ENCODE data around the gene ITGA5.

Gene ITGA5

GRCh38 chr12:54419088-54419887 is at the start of gene ITGA5:
Gene ITGA5, minus strand, starts transcription at chr12:54419266. Its CDS starts 68 bp downstream, at chr12:54419198.
- peak; percentile 67 to 79 for DNase-seq (ENCODE audit: low read depth in 2 of 2)
- TF ChIP-seq, protein P1, sequence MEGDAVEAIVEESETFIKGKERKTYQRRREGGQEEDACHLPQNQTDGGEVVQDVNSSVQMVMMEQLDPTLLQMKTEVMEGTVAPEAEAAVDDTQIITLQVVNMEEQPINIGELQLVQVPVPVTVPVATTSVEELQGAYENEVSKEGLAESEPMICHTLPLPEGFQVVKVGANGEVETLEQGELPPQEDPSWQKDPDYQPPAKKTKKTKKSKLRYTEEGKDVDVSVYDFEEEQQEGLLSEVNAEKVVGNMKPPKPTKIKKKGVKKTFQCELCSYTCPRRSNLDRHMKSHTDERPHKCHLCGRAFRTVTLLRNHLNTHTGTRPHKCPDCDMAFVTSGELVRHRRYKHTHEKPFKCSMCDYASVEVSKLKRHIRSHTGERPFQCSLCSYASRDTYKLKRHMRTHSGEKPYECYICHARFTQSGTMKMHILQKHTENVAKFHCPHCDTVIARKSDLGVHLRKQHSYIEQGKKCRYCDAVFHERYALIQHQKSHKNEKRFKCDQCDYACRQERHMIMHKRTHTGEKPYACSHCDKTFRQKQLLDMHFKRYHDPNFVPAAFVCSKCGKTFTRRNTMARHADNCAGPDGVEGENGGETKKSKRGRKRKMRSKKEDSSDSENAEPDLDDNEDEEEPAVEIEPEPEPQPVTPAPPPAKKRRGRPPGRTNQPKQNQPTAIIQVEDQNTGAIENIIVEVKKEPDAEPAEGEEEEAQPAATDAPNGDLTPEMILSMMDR (IDR thresholded peaks at IDR 0.05; ENCODE audit: low read depth, low read length): no peak
- peak within 1 kb of the TSS; percentile 91 to 94 for H3K4me3 ChIP-seq (replicated peaks in 1 of 2; ENCODE audit: low read depth in 2 of 2, low read length in 2 of 2)

DNA sequence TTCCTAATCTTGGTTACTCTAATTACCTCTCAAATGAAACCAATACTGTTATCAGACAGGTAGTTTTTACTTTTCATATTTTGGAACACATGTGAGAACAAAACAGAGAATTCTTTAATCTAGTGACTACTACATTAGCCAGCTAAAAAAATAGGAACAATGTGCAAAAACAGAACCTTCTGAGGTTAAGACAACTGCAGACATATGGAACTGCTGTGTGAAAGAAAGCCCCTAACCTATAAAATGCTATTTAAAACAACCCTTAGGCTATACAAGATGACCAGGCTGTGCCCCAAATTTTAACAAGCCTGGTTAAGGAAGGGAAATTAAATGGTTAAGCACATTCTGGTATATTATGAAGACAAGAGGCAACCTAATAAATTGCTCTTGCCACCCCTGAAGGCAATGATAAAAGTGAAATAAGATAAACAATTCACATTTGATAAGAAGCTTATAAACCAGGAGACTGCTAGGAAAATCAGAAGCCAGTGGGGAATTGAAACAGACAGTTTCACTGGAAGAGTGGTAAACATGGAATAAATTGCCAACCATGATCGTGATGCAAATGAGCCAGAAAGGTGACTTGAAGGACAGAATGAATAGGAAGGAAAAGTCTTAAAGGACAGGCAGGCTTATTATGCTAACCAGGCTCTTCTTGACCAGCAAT is 46.9 kb upstream of the ITGA5 start:
- DNase-seq (ENCODE audit: low read depth in 2 of 2): no peak
- H3K4me3 ChIP-seq (replicated peaks in 1 of 2; ENCODE audit: low read depth in 2 of 2, low read length in 2 of 2): no peak overlapping the region
- TF ChIP-seq, protein P1 (IDR thresholded peaks at IDR 0.05; ENCODE audit: low read depth, low read length): no peak

DNA sequence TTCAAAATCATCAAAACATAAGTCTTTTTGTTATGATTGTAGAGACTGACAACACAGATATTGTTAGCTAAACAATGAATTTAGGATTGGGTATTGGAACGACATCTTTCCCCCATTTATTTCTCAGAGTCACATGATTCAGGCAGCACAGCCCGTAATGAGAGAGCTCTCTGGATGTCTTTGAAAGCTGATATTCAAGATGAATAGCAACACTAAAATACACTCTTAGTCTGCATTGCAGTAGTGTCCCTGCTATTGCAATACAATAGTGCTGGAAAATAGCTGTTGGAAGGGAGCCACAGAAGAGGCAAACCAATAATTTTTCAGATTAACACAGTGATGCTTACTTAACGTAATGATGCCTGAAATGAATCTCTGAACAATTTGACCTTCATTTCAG is 44.4 kb upstream of the ITGA5 start:
- H3K4me3 ChIP-seq (replicated peaks in 1 of 2; ENCODE audit: low read depth in 2 of 2, low read length in 2 of 2): no peak overlapping the region
- TF ChIP-seq, protein P1 (IDR thresholded peaks at IDR 0.05; ENCODE audit: low read depth, low read length): no peak
- peak in 1 of 2 donors; percentile 19 for DNase-seq (ENCODE audit: low read depth in 2 of 2)

GRCh38 chr12:54463034-54463433 is 44.0 kb upstream of the ITGA5 start:
- TF ChIP-seq, protein P1 (IDR thresholded peaks at IDR 0.05; ENCODE audit: low read depth, low read length): no peak
- no peak overlapping the region for H3K4me3 ChIP-seq (replicated peaks in 1 of 2; ENCODE audit: low read depth in 2 of 2, low read length in 2 of 2)
- DNase-seq (ENCODE audit: low read depth in 2 of 2): peak; percentile 92 to 95

DNA sequence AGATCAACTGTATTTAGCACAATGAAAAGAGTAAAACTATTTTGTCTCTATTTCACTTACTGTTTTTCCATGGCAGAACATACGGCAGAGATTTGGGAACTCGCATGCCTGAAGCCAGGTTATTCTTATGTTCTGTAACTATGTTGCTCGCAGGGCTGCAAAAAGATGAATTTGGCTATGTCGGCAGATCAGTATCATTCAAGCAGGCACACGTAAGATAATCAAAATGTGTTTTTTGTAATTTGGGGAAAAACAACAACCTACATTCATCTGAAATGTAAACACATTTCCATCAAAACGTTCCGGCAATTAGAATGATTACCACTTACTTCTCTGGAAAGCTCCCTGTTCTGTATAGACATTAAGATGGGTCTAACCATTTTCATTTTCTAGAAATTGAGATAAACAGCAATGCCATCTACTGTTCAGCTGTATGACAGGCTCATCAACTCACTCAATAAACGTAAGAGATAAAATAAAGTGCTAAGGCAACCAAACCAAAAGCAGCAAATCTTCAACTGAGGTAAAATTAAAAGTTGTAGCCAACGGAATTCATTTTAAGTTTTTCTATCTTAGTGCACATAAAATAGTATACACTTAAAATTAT is 41.4 kb upstream of the ITGA5 start:
- H3K4me3 ChIP-seq (replicated peaks in 1 of 2; ENCODE audit: low read depth in 2 of 2, low read length in 2 of 2): no peak overlapping the region
- TF ChIP-seq, protein P1 (IDR thresholded peaks at IDR 0.05; ENCODE audit: low read depth, low read length): no peak
- no peak for DNase-seq (ENCODE audit: low read depth in 2 of 2)

- no peak overlapping the region for H3K4me3 ChIP-seq (replicated peaks in 1 of 2; ENCODE audit: low read depth in 2 of 2, low read length in 2 of 2)
- TF ChIP-seq, protein P1 (IDR thresholded peaks at IDR 0.05; ENCODE audit: low read depth, low read length): no peak
- DNase-seq (ENCODE audit: low read depth in 2 of 2): no peak
Measured at GRCh38 chr12:54459355-54459754, 40.3 kb upstream of the ITGA5 start.
